PFSK-1 (cell line): ENCODE data around the gene SP6.

ENCODE experiments used
- FOXP2 ChIP-seq: optimal IDR thresholded peaks from 2 replicates; pipeline ENCODE3; 2011; ENCODE audit warnings: borderline replicate concordance, control low read depth, inconsistent platforms; ENCODE audit not compliant: insufficient read depth; ENCODE audit errors: extremely low read length, extremely low read depth
- POLR2AphosphoS5 ChIP-seq: IDR thresholded peaks from 2 replicates; pipeline ENCODE4 v1.6.1; 2012; ENCODE audit warnings: low read depth, mild to moderate bottlenecking, control low read depth, low read length, moderate library complexity
- REST ChIP-seq, 2 experiments: IDR thresholded peaks; 2 replicates each; pipeline versions ENCODE4 v1.6.1 to v1.8.0; 2011 to 2012; ENCODE audit warnings: low read depth in 2 of 2, low read length in 2 of 2, control low read depth in 1 of 2, inconsistent platforms in 1 of 2, mild to moderate bottlenecking in 1 of 2, moderate library complexity in 1 of 2; ENCODE audit not compliant: insufficient read depth in 1 of 2
- SIN3A ChIP-seq: IDR thresholded peaks from 2 replicates; pipeline ENCODE4 v1.6.1; 2012; ENCODE audit warnings: mild to moderate bottlenecking, low read length, moderate library complexity, borderline replicate concordance; ENCODE audit not compliant: insufficient read depth
- TAF1 ChIP-seq: IDR thresholded peaks from 2 replicates; pipeline ENCODE4 v1.6.1; 2012; ENCODE audit warnings: low read length, control low read depth, borderline replicate concordance; ENCODE audit not compliant: insufficient read depth

Gene SP6

GRCh38 chr17:47860386-47860785 is 9.4 kb upstream of the SP6 start:
- TF ChIP-seq REST (IDR thresholded peaks at IDR 0.05; ENCODE audit: insufficient read depth in 1 of 2, low read depth in 2 of 2, low read length in 2 of 2) (no peak), FOXP2 (no peak), TAF1 (no peak), POLR2AphosphoS5 (no peak), SIN3A (no peak)

- no peak for TF ChIP-seq REST (IDR thresholded peaks at IDR 0.05; ENCODE audit: insufficient read depth in 1 of 2, low read depth in 2 of 2, low read length in 2 of 2)
- no peak for TF ChIP-seq POLR2AphosphoS5
- no peak for TF ChIP-seq TAF1
- TF ChIP-seq SIN3A: no peak
- no peak for TF ChIP-seq FOXP2
These were observed 6.8 kb upstream of the SP6 start for GRCh38 chr17:47857551-47858455.

DNA sequence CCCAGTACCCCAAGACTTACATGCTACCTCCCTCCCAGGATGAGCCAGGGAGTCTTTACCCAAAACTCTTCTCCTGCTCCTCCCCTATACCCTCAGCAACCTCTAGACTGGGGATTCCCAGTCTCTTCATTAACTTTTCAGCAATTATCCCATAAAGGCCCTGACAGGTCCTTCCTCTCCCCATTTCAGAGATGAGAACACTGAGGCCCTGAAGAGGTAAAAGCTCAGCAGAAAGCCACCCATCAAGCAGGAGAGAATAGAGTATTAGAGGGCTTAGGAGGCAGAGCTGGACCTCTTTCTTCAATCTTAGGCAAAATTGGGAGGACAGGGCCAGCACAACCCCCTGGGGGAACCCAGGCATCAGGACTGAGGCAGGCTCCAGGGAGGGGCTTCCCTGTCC is 5.9 kb upstream of the SP6 start:
- TF ChIP-seq POLR2AphosphoS5 (no peak), FOXP2 (no peak), SIN3A (no peak), TAF1 (no peak), REST (IDR thresholded peaks at IDR 0.05; ENCODE audit: insufficient read depth in 1 of 2, low read depth in 2 of 2, low read length in 2 of 2) (no peak)

- TF ChIP-seq FOXP2 (peak; percentile 55), SIN3A (no peak; the same call in 1 of the 2 replicates), REST (IDR thresholded peaks at IDR 0.05; ENCODE audit: insufficient read depth in 1 of 2, low read depth in 2 of 2, low read length in 2 of 2) (peak; percentile 54 to 60; a peak in 2 of 4 replicates), POLR2AphosphoS5 (0 out of 2 replicates have a peak, but pooled peaks have one; percentile 28)
These were observed 4.8 kb upstream of the SP6 start for GRCh38 chr17:47855737-47856136.
